ENCODE data around the gene MXRA8. TPM values are rescaled to one million over a fixed set of nuclear protein-coding genes. Genes with fewer than 3 reads are reported as not detected.

Gene MXRA8
- total and polyA plus RNA-seq, 5 donors from 2014 or later = 0.17 TPM; not detected in 4

DNA sequence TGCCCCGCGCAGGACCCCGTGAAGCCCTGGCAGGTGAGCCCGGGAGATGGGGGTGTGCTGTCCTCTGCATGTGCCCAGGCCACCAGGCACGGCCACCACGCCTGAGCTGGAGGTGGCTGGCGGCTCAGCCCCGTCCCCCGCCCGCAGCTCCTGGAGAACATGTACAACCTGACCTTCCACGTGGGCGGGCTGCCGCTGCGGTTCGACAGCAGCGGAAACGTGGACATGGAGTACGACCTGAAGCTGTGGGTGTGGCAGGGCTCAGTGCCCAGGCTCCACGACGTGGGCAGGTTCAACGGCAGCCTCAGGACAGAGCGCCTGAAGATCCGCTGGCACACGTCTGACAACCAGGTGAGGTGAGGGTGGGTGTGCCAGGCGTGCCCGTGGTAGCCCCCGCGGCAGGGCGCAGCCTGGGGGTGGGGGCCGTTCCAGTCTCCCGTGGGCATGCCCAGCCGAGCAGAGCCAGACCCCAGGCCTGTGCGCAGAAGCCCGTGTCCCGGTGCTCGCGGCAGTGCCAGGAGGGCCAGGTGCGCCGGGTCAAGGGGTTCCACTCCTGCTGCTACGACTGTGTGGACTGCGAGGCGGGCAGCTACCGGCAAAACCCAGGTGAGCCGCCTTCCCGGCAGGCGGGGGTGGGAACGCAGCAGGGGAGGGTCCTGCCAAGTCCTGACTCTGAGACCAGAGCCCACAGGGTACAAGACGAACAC lies 25.4 kb downstream of the MXRA8 start:
- Histone ChIP-seq H3K27ac (ENCODE audit: insufficient read depth, low read length, poor library complexity, severe bottlenecking) (no peak overlapping the region), H3K27me3 (ENCODE audit: control insufficient read depth, insufficient read depth, low read length) (no peaks in the 10 kb centered on the region), H3K36me3 (ENCODE audit: control insufficient read depth, insufficient read depth, low read length) (no peaks in the 10 kb centered on the region), H3K4me1 (ENCODE audit: control insufficient read depth, insufficient read depth, low read length, poor library complexity, severe bottlenecking) (no peaks in the 10 kb centered on the region), H3K4me3 (ENCODE audit: low read depth, low read length) (no peak overlapping the region), H3K9me3 (ENCODE audit: control insufficient read depth in 2 of 2, low read length in 2 of 2) (no peaks in the 10 kb centered on the region)
- Mint-ChIP-seq H3K27me3 (no peaks in the 10 kb centered on the region), H3K27ac (no peak overlapping the region), H3K36me3 (no peaks in the 10 kb centered on the region), H3K9me3 (no peaks in the 10 kb centered on the region), H3K4me1 (peaks cover 0 to 3% (median 0%) of the 10 kb centered on the region in 4 donors), H3K4me3 (no peak overlapping the region)
- DNase-seq = no peak
- ATAC-seq (ENCODE audit: low read depth in 2 of 2) = no peak

DNA sequence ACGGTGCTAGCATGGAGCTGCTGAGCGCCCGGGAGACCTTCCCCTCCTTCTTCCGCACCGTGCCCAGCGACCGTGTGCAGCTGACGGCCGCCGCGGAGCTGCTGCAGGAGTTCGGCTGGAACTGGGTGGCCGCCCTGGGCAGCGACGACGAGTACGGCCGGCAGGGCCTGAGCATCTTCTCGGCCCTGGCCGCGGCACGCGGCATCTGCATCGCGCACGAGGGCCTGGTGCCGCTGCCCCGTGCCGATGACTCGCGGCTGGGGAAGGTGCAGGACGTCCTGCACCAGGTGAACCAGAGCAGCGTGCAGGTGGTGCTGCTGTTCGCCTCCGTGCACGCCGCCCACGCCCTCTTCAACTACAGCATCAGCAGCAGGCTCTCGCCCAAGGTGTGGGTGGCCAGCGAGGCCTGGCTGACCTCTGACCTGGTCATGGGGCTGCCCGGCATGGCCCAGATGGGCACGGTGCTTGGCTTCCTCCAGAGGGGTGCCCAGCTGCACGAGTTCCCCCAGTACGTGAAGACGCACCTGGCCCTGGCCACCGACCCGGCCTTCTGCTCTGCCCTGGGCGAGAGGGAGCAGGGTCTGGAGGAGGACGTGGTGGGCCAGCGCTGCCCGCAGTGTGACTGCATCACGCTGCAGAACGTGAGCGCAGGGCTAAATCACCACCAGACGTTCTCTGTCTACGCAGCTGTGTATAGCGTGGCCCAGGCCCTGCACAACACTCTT lies 26.2 kb downstream of the MXRA8 start:
- ATAC-seq (ENCODE audit: low read depth in 2 of 2) = no peak
- no peaks in the 10 kb centered on the region for H3K4me1 ChIP-seq (ENCODE audit: control insufficient read depth, insufficient read depth, low read length, poor library complexity, severe bottlenecking)
- H3K9me3 ChIP-seq (ENCODE audit: control insufficient read depth in 2 of 2, low read length in 2 of 2) = no peaks in the 10 kb centered on the region
- no peak overlapping the region for H3K27ac ChIP-seq (ENCODE audit: insufficient read depth, low read length, poor library complexity, severe bottlenecking)
- no peaks in the 10 kb centered on the region for H3K36me3 ChIP-seq (ENCODE audit: control insufficient read depth, insufficient read depth, low read length)
- no peak overlapping the region for H3K4me3 Mint-ChIP-seq
- H3K27ac Mint-ChIP-seq = no peak overlapping the region
- no peaks in the 10 kb centered on the region for H3K36me3 Mint-ChIP-seq
- no peaks in the 10 kb centered on the region for H3K27me3 ChIP-seq (ENCODE audit: control insufficient read depth, insufficient read depth, low read length)
- H3K27me3 Mint-ChIP-seq = no peaks in the 10 kb centered on the region
- peaks cover 0 to 5% (median 0%) of the 10 kb centered on the region in 4 donors for H3K4me1 Mint-ChIP-seq
- no peaks in the 10 kb centered on the region for H3K9me3 Mint-ChIP-seq
- no peak for DNase-seq
- no peak overlapping the region for H3K4me3 ChIP-seq (ENCODE audit: low read depth, low read length)

DNA sequence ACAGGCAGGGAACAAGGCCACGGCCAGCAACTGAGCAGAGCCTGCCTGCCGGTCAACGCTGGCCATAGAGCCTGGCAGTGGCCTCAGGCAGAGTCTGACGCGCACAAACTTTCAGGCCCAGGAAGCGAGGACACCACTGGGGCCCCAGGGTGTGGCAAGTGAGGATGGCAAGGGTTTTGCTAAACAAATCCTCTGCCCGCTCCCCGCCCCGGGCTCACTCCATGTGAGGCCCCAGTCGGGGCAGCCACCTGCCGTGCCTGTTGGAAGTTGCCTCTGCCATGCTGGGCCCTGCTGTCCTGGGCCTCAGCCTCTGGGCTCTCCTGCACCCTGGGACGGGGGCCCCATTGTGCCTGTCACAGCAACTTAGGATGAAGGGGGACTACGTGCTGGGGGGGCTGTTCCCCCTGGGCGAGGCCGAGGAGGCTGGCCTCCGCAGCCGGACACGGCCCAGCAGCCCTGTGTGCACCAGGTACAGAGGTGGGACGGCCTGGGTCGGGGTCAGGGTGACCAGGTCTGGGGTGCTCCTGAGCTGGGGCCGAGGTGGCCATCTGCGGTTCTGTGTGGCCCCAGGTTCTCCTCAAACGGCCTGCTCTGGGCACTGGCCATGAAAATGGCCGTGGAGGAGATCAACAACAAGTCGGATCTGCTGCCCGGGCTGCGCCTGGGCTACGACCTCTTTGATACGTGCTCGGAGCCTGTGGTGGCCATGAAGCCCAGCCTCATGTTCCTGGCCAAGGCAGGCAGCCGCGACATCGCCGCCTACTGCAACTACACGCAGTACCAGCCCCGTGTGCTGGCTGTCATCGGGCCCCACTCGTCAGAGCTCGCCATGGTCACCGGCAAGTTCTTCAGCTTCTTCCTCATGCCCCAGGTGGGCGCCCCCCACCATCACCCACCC lies 27.0 kb downstream of the MXRA8 start, which contains the start of gene TAS1R3:
TSS of gene TAS1R3 (plus strand) at position 213 of the 898 bp plus-strand sequence. CDS start at position 279, 66 bp downstream.
- Histone ChIP-seq H3K27me3 (ENCODE audit: control insufficient read depth, insufficient read depth, low read length) (no peaks in the 10 kb centered on the region), H3K4me1 (ENCODE audit: control insufficient read depth, insufficient read depth, low read length, poor library complexity, severe bottlenecking) (peaks cover 7% of the 10 kb centered on the region), H3K4me3 (ENCODE audit: low read depth, low read length) (no peak within 1 kb of the TSS), H3K9me3 (ENCODE audit: control insufficient read depth in 2 of 2, low read length in 2 of 2) (no peaks in the 10 kb centered on the region), H3K36me3 (ENCODE audit: control insufficient read depth, insufficient read depth, low read length) (no peaks in the 10 kb centered on the region), H3K27ac (ENCODE audit: insufficient read depth, low read length, poor library complexity, severe bottlenecking) (no peak within 1 kb of the TSS)
- Mint-ChIP-seq H3K36me3 (no peaks in the 10 kb centered on the region), H3K4me1 (peaks cover 0 to 11% (median 3%) of the 10 kb centered on the region in 4 donors), H3K9me3 (no peaks in the 10 kb centered on the region), H3K4me3 (no peak within 1 kb of the TSS), H3K27ac (no peak within 1 kb of the TSS), H3K27me3 (no peaks in the 10 kb centered on the region)
- ATAC-seq (ENCODE audit: low read depth in 2 of 2) (no peak), DNase-seq (no peak)

DNA sequence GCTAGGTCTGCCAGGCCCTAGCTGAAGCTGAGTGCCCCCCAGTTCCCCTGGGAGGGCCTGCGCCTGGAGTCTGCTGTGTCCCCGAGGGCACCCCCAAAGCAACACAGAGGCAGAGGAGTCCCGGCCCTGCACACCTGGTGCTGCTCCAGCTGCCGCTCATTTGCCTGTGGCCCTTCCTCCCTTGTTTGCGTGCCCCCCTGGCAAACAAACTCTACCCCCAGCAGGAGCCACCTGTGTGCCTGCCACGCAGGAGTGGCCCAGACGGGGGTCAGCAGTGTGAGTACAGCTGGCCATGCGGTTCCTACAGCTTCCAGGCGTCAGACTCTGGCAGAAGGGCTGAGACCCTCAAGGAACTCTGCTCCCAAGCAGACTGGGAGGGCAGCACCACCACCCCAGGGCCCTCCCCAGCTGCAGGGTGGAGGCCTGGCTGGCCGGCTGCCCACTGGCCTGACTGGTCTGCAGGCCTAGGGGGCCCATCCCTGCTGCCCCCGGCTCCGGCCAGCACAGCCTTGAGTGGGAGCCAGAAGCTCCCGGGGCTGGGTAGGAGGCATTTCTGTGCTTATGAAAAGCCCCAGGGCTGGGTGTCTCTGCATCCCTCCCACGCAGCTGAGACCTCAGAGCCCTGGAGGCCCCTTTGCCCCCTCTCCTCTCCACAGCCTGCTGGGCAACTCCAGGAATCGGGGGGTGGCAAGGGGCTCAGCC lies 27.8 kb downstream of the MXRA8 start:
- Histone ChIP-seq H3K4me3 (ENCODE audit: low read depth, low read length) (no peak overlapping the region), H3K27ac (ENCODE audit: insufficient read depth, low read length, poor library complexity, severe bottlenecking) (no peak overlapping the region), H3K27me3 (ENCODE audit: control insufficient read depth, insufficient read depth, low read length) (no peaks in the 10 kb centered on the region), H3K9me3 (ENCODE audit: control insufficient read depth in 2 of 2, low read length in 2 of 2) (no peaks in the 10 kb centered on the region), H3K4me1 (ENCODE audit: control insufficient read depth, insufficient read depth, low read length, poor library complexity, severe bottlenecking) (peaks cover 15% of the 10 kb centered on the region), H3K36me3 (ENCODE audit: control insufficient read depth, insufficient read depth, low read length) (no peaks in the 10 kb centered on the region)
- no peaks in the 10 kb centered on the region for H3K27me3 Mint-ChIP-seq
- H3K36me3 Mint-ChIP-seq = no peaks in the 10 kb centered on the region
- H3K4me1 Mint-ChIP-seq = peaks cover 0 to 19% (median 6%) of the 10 kb centered on the region in 4 donors
- H3K4me3 Mint-ChIP-seq = no peak overlapping the region
- no peak overlapping the region for H3K27ac Mint-ChIP-seq
- no peak for DNase-seq
- ATAC-seq (ENCODE audit: low read depth in 2 of 2) = no peak
- H3K9me3 Mint-ChIP-seq = no peaks in the 10 kb centered on the region

DNA sequence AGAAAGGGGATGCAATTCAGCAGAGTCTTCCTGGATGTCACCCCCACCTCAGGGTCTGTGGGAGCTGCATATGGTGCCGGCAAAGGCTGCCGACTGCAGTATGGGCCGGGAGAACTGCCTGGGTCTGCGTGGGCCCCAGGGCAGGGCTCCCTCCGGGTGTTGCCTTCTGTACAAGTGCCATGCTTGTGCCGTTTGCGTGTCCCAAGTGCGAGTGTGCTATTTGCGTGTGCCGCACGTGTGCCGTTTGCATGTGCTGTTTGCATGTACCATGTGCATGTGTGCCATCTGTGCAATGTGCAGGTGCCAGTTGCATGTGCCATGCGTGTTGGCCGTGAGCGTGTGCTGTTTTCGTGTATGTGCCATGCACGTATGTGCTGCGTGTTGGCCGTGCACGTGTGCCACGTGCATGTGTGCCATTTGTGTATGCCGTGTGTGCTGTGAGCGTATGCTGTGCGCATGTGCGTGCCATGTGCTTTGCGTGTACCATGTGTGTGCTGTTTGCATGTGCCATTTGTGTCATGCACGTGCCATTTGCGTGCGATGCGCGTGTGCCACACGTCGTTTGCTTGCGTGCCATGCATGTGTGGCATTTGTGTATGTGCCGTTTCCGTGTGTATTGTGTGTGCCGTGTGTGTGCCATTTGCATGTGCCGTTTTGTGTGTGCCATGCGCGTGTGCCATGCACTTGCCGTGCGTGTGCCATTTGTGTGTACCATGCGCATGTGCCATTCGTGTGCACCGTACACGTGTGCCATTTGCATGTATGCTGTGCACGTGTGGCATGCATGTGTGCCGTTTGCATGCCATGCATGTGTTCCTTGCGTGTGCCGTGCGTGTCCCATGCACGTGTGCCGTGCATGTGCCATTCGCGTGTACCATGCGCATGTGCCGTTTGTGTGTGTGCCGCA lies 28.8 kb downstream of the MXRA8 start:
- Mint-ChIP-seq H3K36me3 (no peaks in the 10 kb centered on the region), H3K4me1 (peaks cover 0 to 23% (median 6%) of the 10 kb centered on the region in 4 donors), H3K9me3 (no peaks in the 10 kb centered on the region), H3K27ac (no peak overlapping the region), H3K4me3 (peak overlapping the region in 1 of 4 donors; percentile 84), H3K27me3 (no peaks in the 10 kb centered on the region)
- DNase-seq (no peak), ATAC-seq (ENCODE audit: low read depth in 2 of 2) (no peak)
- H3K4me1 ChIP-seq (ENCODE audit: control insufficient read depth, insufficient read depth, low read length, poor library complexity, severe bottlenecking) = peaks cover 21% of the 10 kb centered on the region
- no peak overlapping the region for H3K4me3 ChIP-seq (ENCODE audit: low read depth, low read length)
- no peaks in the 10 kb centered on the region for H3K36me3 ChIP-seq (ENCODE audit: control insufficient read depth, insufficient read depth, low read length)
- no peaks in the 10 kb centered on the region for H3K27me3 ChIP-seq (ENCODE audit: control insufficient read depth, insufficient read depth, low read length)
- H3K9me3 ChIP-seq (ENCODE audit: control insufficient read depth in 2 of 2, low read length in 2 of 2) = no peaks in the 10 kb centered on the region
- H3K27ac ChIP-seq (ENCODE audit: insufficient read depth, low read length, poor library complexity, severe bottlenecking) = no peak overlapping the region

DNA sequence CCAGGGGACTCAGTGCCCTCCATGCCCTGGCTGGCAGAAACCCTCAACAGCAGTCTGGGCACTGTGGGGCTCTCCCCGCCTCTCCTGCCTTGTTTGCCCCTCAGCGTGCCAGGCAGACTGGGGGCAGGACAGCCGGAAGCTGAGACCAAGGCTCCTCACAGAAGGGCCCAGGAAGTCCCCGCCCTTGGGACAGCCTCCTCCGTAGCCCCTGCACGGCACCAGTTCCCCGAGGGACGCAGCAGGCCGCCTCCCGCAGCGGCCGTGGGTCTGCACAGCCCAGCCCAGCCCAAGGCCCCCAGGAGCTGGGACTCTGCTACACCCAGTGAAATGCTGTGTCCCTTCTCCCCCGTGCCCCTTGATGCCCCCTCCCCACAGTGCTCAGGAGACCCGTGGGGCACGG lies 30.1 kb downstream of the MXRA8 start:
- no peak overlapping the region for H3K4me3 ChIP-seq (ENCODE audit: low read depth, low read length)
- ATAC-seq (ENCODE audit: low read depth in 2 of 2) (no peak), DNase-seq (no peak)
- peaks cover 0 to 29% (median 7%) of the 10 kb centered on the region in 4 donors for H3K4me1 Mint-ChIP-seq
- no peaks in the 10 kb centered on the region for H3K36me3 Mint-ChIP-seq
- no peaks in the 10 kb centered on the region for H3K27me3 ChIP-seq (ENCODE audit: control insufficient read depth, insufficient read depth, low read length)
- no peaks in the 10 kb centered on the region for H3K9me3 Mint-ChIP-seq
- H3K27me3 Mint-ChIP-seq = no peaks in the 10 kb centered on the region
- H3K4me3 Mint-ChIP-seq = no peak overlapping the region
- H3K36me3 ChIP-seq (ENCODE audit: control insufficient read depth, insufficient read depth, low read length) = no peaks in the 10 kb centered on the region
- no peaks in the 10 kb centered on the region for H3K9me3 ChIP-seq (ENCODE audit: control insufficient read depth in 2 of 2, low read length in 2 of 2)
- H3K27ac ChIP-seq (ENCODE audit: insufficient read depth, low read length, poor library complexity, severe bottlenecking) = no peak overlapping the region
- peaks cover 25% of the 10 kb centered on the region for H3K4me1 ChIP-seq (ENCODE audit: control insufficient read depth, insufficient read depth, low read length, poor library complexity, severe bottlenecking)
- no peak overlapping the region for H3K27ac Mint-ChIP-seq
